Kidney capillary endothelial cell (primary cell): ENCODE measurements around the gene CRADD.
A peak's percentile ranks its signal among the peaks of the same experiment; 100 is the strongest.
"Not testable (repeated sequence)": the region's sequence is repeated elsewhere in the genome, so short reads cannot be mapped to it uniquely, and the experiment has no call there.

Experiments used
- DNase-seq: peaks from one replicate; pipeline ENCODE4 v3.0.0-alpha.2; 2018; ENCODE audit warnings: low spot score

Gene CRADD

GRCh38 chr12:93844164-93844784 is 167.1 kb downstream of the CRADD start:
- no peak for DNase-seq

- DNase-seq, result no peak
Observed at GRCh38 chr12:93846936-93847516, 169.9 kb downstream of the CRADD start.

- DNase-seq, result no peak
Observed at GRCh38 chr12:93847517-93848474, 170.6 kb downstream of the CRADD start.

GRCh38 chr12:93848523-93849101 is 171.4 kb downstream of the CRADD start:
- peak; percentile 7 for DNase-seq

- no peak for DNase-seq
Observed at GRCh38 chr12:93849946-93850345, 172.8 kb downstream of the CRADD start.

- no peak for DNase-seq
Observed at GRCh38 chr12:93850481-93851256, 173.5 kb downstream of the CRADD start.

GRCh38 chr12:93851257-93851671 is 174.1 kb downstream of the CRADD start:
- DNase-seq, result no peak

- no peak for DNase-seq
Observed at GRCh38 chr12:93852173-93852591, 175.0 kb downstream of the CRADD start.

GRCh38 chr12:93853698-93854478 is 176.7 kb downstream of the CRADD start:
- DNase-seq, result no peak

GRCh38 chr12:93855261-93855660 is 178.1 kb downstream of the CRADD start:
- no peak for DNase-seq

- DNase-seq, result no peak
Observed at GRCh38 chr12:93856611-93857010, 179.4 kb downstream of the CRADD start.

GRCh38 chr12:93857279-93857938 is 180.2 kb downstream of the CRADD start:
- no peak for DNase-seq

- no peak for DNase-seq
Observed at GRCh38 chr12:93857991-93858447, 180.8 kb downstream of the CRADD start.

GRCh38 chr12:93860668-93861373 is 183.6 kb downstream of the CRADD start:
- DNase-seq, result no peak

- DNase-seq, result no peak
Observed at GRCh38 chr12:93862424-93862823, 185.2 kb downstream of the CRADD start.

- no peak for DNase-seq
Observed at GRCh38 chr12:93865751-93866150, 188.6 kb downstream of the CRADD start.

- no peak for DNase-seq
Observed at GRCh38 chr12:93868771-93869170, 191.6 kb downstream of the CRADD start.

GRCh38 chr12:93870020-93870795 is 193.0 kb downstream of the CRADD start:
- DNase-seq, result no peak

- not testable (repeated sequence) for DNase-seq
Observed at GRCh38 chr12:93871566-93871965, 194.4 kb downstream of the CRADD start.
